ENCODE results near the gene SLC22A1.
A peak's percentile ranks its signal among the peaks of the same experiment; 100 is the strongest.

DNA sequence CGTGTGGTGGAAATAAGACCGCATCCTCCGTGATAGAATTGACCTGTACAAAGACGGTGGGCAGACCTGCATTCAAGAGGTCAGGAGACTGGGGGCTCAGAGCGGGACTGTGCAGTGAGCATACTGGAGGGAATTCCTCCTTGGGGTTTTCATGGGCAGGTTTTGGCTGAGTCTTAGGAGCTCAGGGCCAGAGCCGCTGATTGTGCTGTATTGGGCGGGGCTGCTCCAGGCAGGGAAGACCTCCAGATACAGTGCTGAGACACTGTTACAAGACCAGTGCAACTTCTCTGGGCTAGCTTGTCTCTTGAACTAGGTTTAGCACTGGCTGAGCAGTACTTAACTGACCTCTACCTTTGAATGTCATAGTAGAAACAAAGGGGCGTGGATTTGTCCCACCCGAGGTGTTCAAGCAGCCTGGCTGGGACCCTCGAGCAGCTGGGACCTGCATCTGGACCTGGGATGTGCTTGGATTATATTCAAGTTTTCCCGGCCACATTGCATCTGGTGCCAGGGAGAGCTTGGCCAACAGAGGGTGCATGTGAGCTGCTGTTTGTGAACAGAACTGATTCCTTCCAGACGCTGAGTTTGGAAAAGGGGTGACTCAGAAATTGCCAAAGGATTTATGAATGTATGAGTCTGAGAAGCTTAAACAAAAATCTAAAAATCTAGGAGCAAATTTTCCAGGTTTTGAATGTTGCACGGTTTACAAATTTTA lies 33.4 kb upstream of the SLC22A1 start:
- TF ChIP-seq CBX8 (IDR thresholded peaks at IDR 0.05; ENCODE audit: borderline replicate concordance, low read depth, low read length) (no peak), CTCF (IDR thresholded peaks at IDR 0.05; ENCODE audit: control extremely low read depth in 1 of 3, insufficient read depth in 1 of 3, low read depth in 1 of 3, low read length in 3 of 3) (peak; percentile 72 to 80 (median 76)), POLR2A (IDR thresholded peaks at IDR 0.05; ENCODE audit: control extremely low read depth in 1 of 2, low read depth in 2 of 2, low read length in 2 of 2) (no peak), YY1 (IDR thresholded peaks at IDR 0.05; ENCODE audit: low read depth, low read length) (no peak), BCL11A (IDR thresholded peaks at IDR 0.05; ENCODE audit: low read depth in 2 of 2, low read length in 2 of 2) (no peak), EZH2 (IDR thresholded peaks at IDR 0.05; ENCODE audit: low read depth, low read length, severe bottlenecking) (no peak), POLR2AphosphoS5 (IDR thresholded peaks at IDR 0.05; ENCODE audit: low read depth, low read length) (no peak)
